ENCODE measurements around the gene RALB. TPM values are rescaled to one million over a fixed set of nuclear protein-coding genes. Genes with fewer than 3 reads are reported as not detected.

Gene RALB
- total RNA-seq, 1 experiment from 2014 or later = 24.6 TPM

DNA sequence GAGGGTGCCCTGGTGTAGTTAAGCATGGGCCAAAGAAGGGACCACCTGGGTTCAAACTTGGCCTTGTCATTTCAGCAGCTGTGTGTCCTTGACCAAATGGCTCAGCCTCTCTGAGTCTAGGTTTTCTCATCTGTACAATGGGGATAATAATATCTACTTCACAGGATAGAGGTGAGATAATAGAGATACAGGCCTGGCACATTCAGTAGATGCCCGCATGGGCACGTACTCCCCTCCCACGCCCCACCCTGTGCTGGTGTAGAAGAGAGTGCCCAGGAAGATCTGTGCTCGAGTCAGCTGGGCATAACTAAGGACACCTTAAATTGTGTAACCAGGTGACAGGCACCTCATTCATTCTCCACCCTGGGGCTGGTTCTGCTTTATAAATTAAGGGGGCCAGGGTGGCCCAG lies 21.1 kb upstream of the RALB start:
- Histone ChIP-seq H3K14ac (ENCODE audit: insufficient read depth, low read length) (no peak overlapping the region), H3T11ph (ENCODE audit: low read length) (no peak overlapping the region), H3K9me3 (ENCODE audit: control insufficient read depth, low read depth, low read length) (no peaks in the 10 kb centered on the region), H2AK5ac (ENCODE audit: insufficient read length, low read length) (no peak overlapping the region), H3K79me2 (ENCODE audit: insufficient read depth, low read length) (no peaks in the 10 kb centered on the region), H2BK120ac (ENCODE audit: low read depth, low read length, poor library complexity, severe bottlenecking) (no peak overlapping the region), H2BK20ac (ENCODE audit: low read depth, low read length, poor library complexity, severe bottlenecking) (no peak overlapping the region), H2BK15ac (ENCODE audit: low read depth, low read length) (no peak overlapping the region), H3K9ac (ENCODE audit: extremely low read depth, insufficient read length, low read length) (no peak overlapping the region), H3K4ac (ENCODE audit: low read depth, low read length) (no peak overlapping the region), H4K91ac (ENCODE audit: insufficient read length, low read depth, low read length) (no peak overlapping the region), H3K18ac (ENCODE audit: insufficient read length, low read depth, low read length) (no peak overlapping the region), H3K27ac (ENCODE audit: insufficient read length, low read depth, low read length) (no peak overlapping the region), H3K23ac (ENCODE audit: insufficient read length, low read depth, low read length) (no peak overlapping the region), H2BK5ac (ENCODE audit: insufficient read length, low read length) (no peak overlapping the region), H3K79me1 (ENCODE audit: insufficient read depth, low read depth, low read length, poor library complexity, severe bottlenecking) (no peaks in the 10 kb centered on the region), H3K23me2 (ENCODE audit: insufficient read length, low read depth, low read length, poor library complexity, severe bottlenecking) (no peaks in the 10 kb centered on the region), H3K56ac (ENCODE audit: insufficient read length, low read depth, low read length) (no peak overlapping the region), H3K27me3 (ENCODE audit: insufficient read depth, low read length) (no peaks in the 10 kb centered on the region), H4K20me1 (ENCODE audit: control insufficient read depth, insufficient read depth, insufficient read length) (no peaks in the 10 kb centered on the region), H2AFZ (ENCODE audit: low read length) (no peak overlapping the region), H3K4me2 (ENCODE audit: insufficient read depth, insufficient read length, low read length) (no peak overlapping the region), H3K4me1 (ENCODE audit: insufficient read depth, low read length) (no peaks in the 10 kb centered on the region), H4K8ac (replicated peaks; ENCODE audit: insufficient read length, low read depth, low read length) (no peak overlapping the region), H2BK12ac (ENCODE audit: insufficient read length, low read depth, low read length) (no peak overlapping the region), H4K5ac (ENCODE audit: insufficient read length, low read depth, low read length) (no peak overlapping the region)
- peaks cover 32% of the 10 kb centered on the region for H3K27me3 Mint-ChIP-seq (ENCODE audit: low read depth)
- peaks cover 5 to 7% of the 10 kb centered on the region in 2 experiments; a peak in 2 of 5 replicates for H3K9me3 Mint-ChIP-seq
- peak; percentile 14 for DNase-seq
- no peak overlapping the region for H3K4me3 Mint-ChIP-seq
- H3K36me3 Mint-ChIP-seq (ENCODE audit: insufficient read depth in 1 of 3, low read depth in 3 of 3) = no peaks in the 10 kb centered on the region; a peak in 1 of 7 replicates
- WGBS (ENCODE audit: extremely low coverage, insufficient read length, low lambda C conversion rate) = no CpG with 5 or more reads among the region's 4 CpGs
- H3K4me1 Mint-ChIP-seq = peaks cover 2 to 6% of the 10 kb centered on the region in 2 experiments; a peak in 2 of 4 replicates
- no peak overlapping the region for H3K27ac Mint-ChIP-seq
- TF ChIP-seq, protein P1, sequence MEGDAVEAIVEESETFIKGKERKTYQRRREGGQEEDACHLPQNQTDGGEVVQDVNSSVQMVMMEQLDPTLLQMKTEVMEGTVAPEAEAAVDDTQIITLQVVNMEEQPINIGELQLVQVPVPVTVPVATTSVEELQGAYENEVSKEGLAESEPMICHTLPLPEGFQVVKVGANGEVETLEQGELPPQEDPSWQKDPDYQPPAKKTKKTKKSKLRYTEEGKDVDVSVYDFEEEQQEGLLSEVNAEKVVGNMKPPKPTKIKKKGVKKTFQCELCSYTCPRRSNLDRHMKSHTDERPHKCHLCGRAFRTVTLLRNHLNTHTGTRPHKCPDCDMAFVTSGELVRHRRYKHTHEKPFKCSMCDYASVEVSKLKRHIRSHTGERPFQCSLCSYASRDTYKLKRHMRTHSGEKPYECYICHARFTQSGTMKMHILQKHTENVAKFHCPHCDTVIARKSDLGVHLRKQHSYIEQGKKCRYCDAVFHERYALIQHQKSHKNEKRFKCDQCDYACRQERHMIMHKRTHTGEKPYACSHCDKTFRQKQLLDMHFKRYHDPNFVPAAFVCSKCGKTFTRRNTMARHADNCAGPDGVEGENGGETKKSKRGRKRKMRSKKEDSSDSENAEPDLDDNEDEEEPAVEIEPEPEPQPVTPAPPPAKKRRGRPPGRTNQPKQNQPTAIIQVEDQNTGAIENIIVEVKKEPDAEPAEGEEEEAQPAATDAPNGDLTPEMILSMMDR (conservative IDR thresholded peaks at IDR 0.05) = no peak

All from H9 (cell line).